Stimulated activated CD8-positive, alpha-beta memory T cell treated with anti-CD3 and anti-CD28 coated beads, Interleukin-7, amount 100 ng/mL, for 48 hours (primary cell): ENCODE data around the gene PROS1.

ENCODE experiments used
- DNase-seq, 2 donors: peaks; one replicate each; pipeline ENCODE4 v3.0.0-alpha.2; 2020; ENCODE audit warnings: low read depth in 1 of 2; ENCODE audit errors: extremely low read depth in 1 of 2

The PROS1 gene

GRCh38 chr3:93973131-93974126 is at the start of gene PROS1:
PROS1 (minus strand) TSS chr3:93973896; CDS start chr3:93973749, 147 bp downstream.
- peak; percentile 22 to 40 for DNase-seq

- DNase-seq = no peak
These were observed 46.6 kb upstream of the PROS1 start for GRCh38 chr3:94020293-94020692.

DNA sequence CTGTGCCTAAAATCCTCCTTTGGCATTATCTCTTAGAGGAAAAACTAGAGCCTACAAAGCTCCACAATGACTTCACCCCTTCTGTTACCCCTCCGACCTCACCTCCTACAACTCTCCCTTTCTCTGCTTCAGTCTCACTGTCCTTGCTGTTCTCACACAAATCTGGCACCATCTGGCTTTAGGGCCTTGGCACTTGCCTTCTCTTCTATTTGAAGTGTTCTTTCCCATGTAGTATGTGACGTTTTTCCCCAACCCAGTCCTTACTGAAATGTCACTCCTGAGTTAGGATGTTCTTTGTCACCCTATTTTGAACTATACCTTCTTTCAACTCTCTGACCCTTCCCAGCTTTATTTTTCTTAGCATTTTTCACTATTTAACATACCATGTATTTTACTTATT is 46.0 kb upstream of the PROS1 start:
- DNase-seq = no peak

DNA sequence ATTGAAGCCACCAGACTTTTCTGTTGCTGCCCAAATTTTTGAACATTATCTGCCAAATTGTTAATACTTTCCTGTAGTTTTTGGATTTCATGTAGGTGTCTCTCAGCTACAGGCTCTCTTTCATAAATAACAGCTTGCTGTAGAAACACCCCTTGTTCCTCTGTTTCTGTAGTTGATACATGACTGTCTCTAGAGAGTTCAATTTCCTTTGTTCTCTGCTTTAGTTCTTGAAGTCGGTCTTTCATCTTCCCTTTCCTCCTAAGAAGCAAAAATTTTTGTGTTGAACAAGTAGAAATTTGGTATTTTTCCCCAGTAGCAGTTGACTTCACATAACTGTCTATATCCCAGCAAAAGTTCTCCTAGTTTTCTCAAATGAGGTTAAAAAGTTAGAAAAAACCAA is 41.3 kb upstream of the PROS1 start:
- no peak for DNase-seq

DNA sequence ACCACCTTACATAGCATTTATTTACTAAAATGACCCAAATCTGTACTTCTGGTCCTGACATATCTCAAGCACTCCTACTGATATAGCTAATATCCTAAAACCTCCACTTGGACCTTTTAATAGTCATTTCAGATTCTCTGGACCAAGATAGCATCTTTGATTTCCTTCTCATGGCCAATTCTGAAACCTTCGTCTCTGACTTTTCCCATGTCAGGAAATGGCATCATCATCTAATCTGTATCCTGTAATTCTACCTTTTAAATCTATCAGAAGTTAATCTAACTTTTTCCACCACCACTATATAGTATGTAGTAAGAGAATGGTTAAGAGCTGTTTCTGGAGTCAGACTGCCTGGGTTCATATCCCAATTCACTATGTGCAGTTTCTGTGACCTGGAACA is 38.5 kb upstream of the PROS1 start:
- DNase-seq = no peak

DNA sequence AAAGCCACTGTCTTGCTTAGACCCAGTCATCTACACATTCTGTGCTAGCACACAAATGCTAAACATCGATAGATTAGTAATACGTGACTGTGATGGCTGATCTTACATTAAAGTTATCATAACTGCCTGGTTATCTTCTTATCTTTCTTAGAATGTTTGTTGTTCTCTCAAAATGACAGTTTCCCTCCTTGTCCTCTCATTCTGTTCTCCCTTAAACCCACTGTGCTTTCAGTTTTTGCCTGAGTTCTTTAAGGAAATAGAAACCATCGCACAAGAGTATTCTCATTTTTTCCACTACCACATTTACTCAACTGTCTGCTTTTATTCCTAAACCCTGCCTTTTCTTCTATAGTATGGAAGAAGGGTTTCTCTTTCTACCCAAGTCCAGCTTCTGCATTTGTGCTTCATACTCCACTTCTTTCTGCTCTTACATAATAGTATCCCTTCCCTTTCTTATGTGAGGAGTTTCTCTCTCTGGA is 37.6 kb upstream of the PROS1 start:
- no peak for DNase-seq

- no peak for DNase-seq
These were observed 35.9 kb upstream of the PROS1 start for GRCh38 chr3:94009608-94010007.

- no peak for DNase-seq
These were observed 34.6 kb upstream of the PROS1 start for GRCh38 chr3:94008253-94008652.

GRCh38 chr3:94004301-94004910 is 30.7 kb upstream of the PROS1 start:
- DNase-seq = no peak

GRCh38 chr3:94001827-94002495 is 28.3 kb upstream of the PROS1 start:
- no peak for DNase-seq

- DNase-seq = no peak
These were observed 27.5 kb upstream of the PROS1 start for GRCh38 chr3:94001191-94001590.

DNA sequence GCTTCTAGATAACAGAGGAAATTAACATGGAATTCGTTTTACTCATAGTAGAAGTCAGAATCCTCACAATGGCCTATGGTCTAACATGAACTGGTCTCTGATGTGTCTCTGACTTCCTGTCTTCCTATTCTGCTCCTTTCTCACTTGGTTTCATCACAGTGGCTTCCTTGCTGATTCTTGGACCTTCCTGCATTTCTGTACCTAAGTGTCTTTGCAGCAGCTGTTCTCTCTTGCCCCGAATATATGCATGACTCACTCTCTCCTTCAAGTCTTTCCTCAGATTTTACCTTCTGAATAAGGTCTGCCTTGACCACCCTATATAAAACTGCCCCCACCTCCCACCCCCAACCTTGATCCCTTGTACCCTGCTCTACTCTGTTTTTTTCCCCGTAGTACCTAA is 20.4 kb upstream of the PROS1 start:
- no peak for DNase-seq

DNA sequence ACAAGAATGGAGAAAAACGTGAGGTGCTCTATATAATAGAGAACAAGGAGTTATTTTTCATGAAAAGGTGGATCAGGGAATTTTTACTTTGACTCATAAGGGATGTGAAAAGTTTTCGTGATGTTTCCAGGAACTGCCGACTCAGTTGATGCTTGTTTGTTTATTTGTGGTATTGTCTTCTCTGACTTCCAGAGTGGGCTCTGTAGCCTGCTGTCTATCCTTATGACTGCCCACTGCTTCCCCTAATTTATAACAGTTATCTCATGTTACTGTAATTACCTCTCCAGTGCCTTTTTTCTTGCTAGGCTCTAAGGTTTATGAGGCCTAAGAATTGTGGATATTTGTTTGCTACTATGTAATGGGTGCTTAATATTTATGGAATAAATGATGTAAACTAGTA is 18.5 kb upstream of the PROS1 start:
- DNase-seq = no peak

- no peak for DNase-seq
These were observed 17.9 kb upstream of the PROS1 start for GRCh38 chr3:93991631-93992030.

GRCh38 chr3:93989241-93989640 is 15.5 kb upstream of the PROS1 start:
- no peak for DNase-seq

DNA sequence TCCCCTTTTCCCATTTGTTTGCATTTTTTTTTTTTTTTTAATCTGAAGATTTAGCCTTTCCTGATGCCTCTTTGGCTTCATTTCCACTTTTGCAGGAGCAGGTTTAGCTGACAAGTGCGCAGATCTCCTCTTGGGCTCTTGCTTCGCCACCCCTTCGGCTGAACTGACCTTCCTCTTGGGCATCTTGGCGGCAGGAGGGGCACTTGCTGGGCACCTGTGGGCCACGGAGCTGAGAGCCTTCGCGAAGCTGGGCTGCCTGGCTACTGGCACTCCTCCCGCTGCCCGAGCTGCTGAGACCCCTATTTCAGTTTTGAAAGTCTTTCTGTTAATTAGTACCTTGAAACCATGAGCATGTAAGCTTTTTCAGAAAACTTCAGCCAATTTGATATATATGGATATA is 15.1 kb upstream of the PROS1 start:
- no peak for DNase-seq

GRCh38 chr3:93988283-93988682 is 14.6 kb upstream of the PROS1 start:
- no peak for DNase-seq

GRCh38 chr3:93984618-93985017 is 10.9 kb upstream of the PROS1 start:
- no peak for DNase-seq

GRCh38 chr3:93983408-93983807 is 9.7 kb upstream of the PROS1 start:
- no peak for DNase-seq

DNA sequence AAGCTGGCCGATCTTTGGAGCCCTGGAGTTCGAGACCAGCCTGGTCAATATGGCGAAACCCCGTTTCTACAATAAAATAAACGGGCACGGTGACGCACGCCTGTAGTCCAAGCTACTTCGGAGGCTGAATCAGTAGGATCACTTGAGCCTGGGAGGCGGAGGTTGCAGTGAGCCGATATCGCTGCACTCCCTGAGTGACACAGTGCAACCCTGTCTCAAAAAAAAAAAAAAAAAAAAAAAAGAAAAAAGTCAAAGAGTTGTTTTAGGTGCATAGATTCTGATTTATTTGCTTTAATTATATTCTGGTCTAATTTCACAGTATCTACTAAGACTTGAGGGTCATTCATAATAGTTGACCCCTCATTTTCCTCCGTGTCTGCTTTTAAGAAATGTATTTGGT is 8.0 kb upstream of the PROS1 start:
- DNase-seq = no peak

DNA sequence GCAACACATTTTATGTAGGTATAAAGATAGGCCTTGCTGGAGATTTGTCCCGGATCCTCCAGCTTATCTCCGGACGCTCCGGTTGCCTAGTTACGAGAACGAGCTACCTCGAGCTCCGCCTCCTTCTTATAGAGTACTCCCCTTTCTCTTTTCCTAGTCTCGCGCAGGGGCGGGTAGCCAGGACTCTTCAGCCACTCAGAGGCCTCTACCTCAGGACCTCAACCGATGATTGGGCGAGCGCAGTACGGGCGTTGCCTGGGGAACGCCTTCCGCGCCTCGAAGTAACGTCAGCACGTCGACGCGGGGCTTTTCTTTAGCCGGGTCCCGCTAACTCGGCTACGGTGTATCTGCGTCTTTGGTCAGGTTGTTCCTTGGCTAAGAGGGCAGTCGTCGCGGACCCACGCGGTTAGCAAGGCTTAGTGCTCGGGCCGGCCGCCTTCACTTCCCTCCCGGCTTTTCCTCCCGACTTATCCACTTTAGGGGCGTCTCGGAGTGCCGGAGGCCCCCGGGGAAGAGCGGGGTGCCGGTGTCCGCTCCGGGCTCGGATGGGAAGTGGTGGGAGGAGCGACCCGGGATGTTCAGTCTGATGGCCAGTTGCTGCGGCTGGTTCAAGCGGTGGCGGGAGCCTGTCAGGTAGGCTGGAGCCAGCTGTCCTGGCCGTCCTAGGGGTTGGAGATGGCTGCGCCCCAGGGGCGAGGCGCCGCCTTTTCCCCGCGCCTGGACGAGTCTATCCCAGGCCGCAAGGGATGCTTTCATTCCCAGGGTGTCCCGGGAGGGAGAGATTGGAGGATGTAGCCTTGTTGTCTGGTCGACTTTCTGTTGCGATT is 6.4 kb upstream of the PROS1 start, which contains the start of gene ARL13B:
Gene ARL13B (plus strand): TSS at position 306 of the 827 bp plus-strand sequence. CDS start 269 bp downstream, at position 575.
- peak; percentile 79 to 96 for DNase-seq
